ENCODE data around the gene KCP.
A peak's percentile ranks its signal among the peaks of the same experiment; 100 is the strongest.

Gene KCP

DNA sequence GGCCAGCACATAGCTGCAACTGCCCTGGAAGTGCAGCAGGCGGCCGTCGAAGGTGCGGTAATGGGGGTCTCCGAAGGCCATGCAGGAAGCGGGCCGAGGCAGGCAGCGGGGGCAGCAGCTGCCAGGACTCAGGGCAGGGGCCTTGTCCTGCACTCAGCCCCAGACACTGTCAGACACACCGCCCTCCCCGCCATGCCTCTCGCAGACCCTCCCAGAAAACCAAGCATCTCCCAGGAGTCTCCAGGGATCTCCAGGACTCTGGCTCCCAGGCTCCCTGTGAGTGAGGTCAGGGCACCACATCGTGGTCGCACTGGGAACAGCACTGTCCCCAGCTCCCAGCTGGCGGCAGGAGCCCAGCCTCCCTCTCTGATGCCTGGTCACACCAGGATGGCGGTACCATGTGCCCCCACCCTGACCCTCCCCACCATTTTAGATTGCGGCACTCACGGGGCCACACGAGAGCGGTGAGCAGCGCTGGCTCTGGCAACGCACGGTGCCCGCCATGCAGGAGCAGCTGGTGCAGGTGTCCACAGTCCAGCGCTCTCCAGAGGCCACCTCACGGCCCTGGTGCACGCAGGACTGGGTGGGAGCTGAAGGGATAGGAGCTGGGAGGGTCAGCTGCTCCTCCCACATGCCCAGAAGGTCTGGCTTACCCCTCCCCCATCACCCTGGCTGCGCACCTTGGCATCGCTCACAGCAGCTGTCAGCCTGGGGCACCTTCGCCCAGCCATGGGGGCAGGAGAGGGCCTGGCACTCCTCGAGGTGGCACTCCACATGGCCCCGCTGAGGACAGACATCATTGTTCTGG, 30.4 kb downstream of the KCP start:
- H3K36me3 Mint-ChIP-seq, result no peaks in the 10 kb centered on the region
- no peaks in the 10 kb centered on the region for H3K9me3 Mint-ChIP-seq
- DNase-seq (ENCODE audit: low spot score in 2 of 2), result no peak
- no peak overlapping the region for H3K27ac Mint-ChIP-seq
- no peak for ATAC-seq
- H3K4me1 Mint-ChIP-seq, result peaks cover 13% of the 10 kb centered on the region
- no peak overlapping the region for H3K4me3 Mint-ChIP-seq

- H3K9me3 Mint-ChIP-seq, result no peaks in the 10 kb centered on the region
- DNase-seq (ENCODE audit: low spot score in 2 of 2) (no peak), ATAC-seq (no peak)
- no peak overlapping the region for H3K27ac Mint-ChIP-seq
- peaks cover 12% of the 10 kb centered on the region for H3K4me1 Mint-ChIP-seq
- no peaks in the 10 kb centered on the region for H3K36me3 Mint-ChIP-seq
- H3K4me3 Mint-ChIP-seq, result no peak overlapping the region
Observed at GRCh38 chr7:128879461-128879938, 31.0 kb downstream of the KCP start.

GRCh38 chr7:128878226-128879105, 32.0 kb downstream of the KCP start:
- H3K4me1 Mint-ChIP-seq, result peaks cover 2% of the 10 kb centered on the region
- no peak overlapping the region for H3K27ac Mint-ChIP-seq
- H3K9me3 Mint-ChIP-seq, result no peaks in the 10 kb centered on the region
- DNase-seq (ENCODE audit: low spot score in 2 of 2) (no peak), ATAC-seq (no peak)
- H3K36me3 Mint-ChIP-seq, result no peaks in the 10 kb centered on the region
- no peak overlapping the region for H3K4me3 Mint-ChIP-seq

DNA sequence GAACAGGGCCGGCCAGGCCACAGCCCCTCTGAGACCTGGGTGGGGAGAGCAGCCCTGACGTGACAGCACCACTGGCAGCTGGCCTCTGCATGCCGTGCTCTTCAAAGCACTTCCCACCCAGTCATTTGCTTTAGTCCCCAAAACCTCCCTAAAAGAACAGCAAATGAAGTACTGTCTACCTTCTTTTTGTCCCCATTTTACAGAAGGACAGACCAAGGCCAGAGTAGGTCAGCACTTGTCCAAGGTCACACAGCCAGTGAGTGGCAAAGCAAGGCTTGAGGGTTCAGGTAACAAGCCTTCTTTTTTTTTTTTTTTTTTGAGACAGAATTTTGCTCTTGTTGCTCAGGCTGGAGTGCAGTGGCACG, 32.8 kb downstream of the KCP start:
- Mint-ChIP-seq H3K27ac (no peak overlapping the region), H3K4me1 (no peaks in the 10 kb centered on the region), H3K4me3 (no peak overlapping the region), H3K36me3 (no peaks in the 10 kb centered on the region), H3K9me3 (no peaks in the 10 kb centered on the region)
- no peak for ATAC-seq
- DNase-seq (ENCODE audit: low spot score in 2 of 2), result no peak

- DNase-seq (ENCODE audit: low spot score in 2 of 2), result no peak
- Mint-ChIP-seq H3K27ac (no peak overlapping the region), H3K9me3 (no peaks in the 10 kb centered on the region), H3K4me1 (no peaks in the 10 kb centered on the region), H3K4me3 (no peak overlapping the region), H3K36me3 (no peaks in the 10 kb centered on the region)
- no peak for ATAC-seq
Observed at GRCh38 chr7:128876978-128877755, 33.3 kb downstream of the KCP start.

DNA sequence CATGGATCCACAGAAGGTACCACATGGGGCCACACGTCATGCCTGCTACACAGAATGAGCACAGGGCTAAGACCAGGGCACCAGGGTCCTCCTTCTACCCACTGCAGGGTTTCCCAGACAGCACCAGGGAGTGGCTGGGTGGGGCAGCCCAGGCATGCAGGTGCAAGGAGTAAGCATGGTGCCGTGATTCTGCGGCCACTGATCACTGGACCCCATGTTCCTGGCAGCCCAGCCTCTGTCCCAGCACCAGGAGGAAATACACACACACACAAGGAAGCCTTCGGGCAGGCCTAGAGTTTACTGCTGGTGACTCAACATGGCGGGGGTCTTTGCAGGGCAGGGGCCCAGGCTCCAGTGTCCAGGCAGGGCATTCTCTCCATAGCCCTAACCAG, 33.9 kb downstream of the KCP start:
- no peaks in the 10 kb centered on the region for H3K9me3 Mint-ChIP-seq
- DNase-seq (ENCODE audit: low spot score in 2 of 2), result no peak
- H3K4me3 Mint-ChIP-seq, result no peak overlapping the region
- ATAC-seq, result no peak
- H3K4me1 Mint-ChIP-seq, result no peaks in the 10 kb centered on the region
- no peaks in the 10 kb centered on the region for H3K36me3 Mint-ChIP-seq
- H3K27ac Mint-ChIP-seq, result no peak overlapping the region

DNA sequence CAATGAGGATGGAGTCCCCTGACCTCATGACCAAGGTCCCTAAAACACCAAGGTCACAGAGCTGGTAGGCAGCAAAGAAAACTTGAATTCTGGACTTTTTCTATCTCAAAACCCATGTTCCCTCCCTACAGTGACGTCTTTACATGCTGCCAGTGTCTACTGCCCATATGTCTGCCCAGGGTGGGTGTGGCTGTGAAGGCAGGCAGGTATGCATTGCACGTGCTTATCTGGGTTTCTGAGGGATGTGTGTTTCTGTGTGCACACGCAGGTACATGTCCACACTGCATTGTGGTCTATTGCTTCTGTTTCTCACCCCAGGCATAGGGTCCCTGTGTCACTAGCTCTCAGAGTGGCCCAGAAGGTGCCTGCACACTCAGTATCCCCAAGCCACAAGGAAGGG, 34.4 kb downstream of the KCP start:
- Mint-ChIP-seq H3K27ac (no peak overlapping the region), H3K9me3 (no peaks in the 10 kb centered on the region), H3K4me3 (no peak overlapping the region), H3K4me1 (no peaks in the 10 kb centered on the region), H3K36me3 (no peaks in the 10 kb centered on the region)
- ATAC-seq (no peak), DNase-seq (ENCODE audit: low spot score in 2 of 2) (no peak)

- no peak overlapping the region for H3K27ac Mint-ChIP-seq
- no peaks in the 10 kb centered on the region for H3K9me3 Mint-ChIP-seq
- no peaks in the 10 kb centered on the region for H3K36me3 Mint-ChIP-seq
- DNase-seq (ENCODE audit: low spot score in 2 of 2), result no peak
- H3K4me1 Mint-ChIP-seq, result peaks cover under 1% of the 10 kb centered on the region
- no peak overlapping the region for H3K4me3 Mint-ChIP-seq
- ATAC-seq, result no peak
Observed at GRCh38 chr7:128875523-128875948, 35.0 kb downstream of the KCP start.

DNA sequence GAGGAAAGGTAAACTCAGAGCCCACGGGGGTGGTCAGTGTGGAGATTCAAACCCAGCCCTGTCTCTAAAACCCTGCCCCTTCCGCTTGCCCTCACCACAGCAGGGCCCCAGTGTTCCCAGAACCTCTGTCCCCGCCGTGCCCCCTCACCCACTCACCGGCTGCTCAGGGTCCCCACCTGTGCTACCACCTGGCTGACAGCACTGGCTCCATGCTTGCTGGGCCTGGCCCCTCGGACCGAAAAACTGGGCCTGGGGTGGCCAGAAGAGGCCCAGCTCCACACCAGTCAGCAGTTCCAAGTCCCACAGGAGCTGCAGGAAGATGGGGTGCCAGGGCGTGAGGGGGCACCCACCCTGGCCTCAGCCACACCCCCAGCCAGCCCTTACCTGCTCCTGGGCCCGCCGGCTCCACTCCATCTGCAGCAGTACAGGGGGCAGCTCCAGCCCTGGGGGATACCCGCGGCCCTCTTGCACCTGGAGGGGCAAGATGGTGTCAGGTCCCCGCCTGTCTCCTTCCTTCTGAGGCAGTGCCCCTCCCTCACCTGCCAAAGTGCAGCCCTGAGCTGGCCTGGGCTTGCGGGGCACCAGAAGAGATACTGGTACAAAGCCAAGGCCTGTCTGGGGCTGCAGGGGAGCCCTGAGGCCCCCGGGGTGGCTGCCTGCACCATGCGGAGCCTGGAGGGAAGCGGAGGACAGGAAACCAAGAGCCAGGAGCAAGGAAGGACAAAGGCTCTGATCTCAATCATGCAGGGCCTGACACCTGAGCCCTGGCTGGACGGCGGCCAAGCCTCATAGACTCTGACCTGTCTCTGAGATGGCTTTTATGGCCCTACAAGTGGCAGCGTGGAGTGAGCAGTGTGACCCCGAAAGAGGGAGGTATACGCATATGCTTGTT, 36.1 kb downstream of the KCP start:
- Mint-ChIP-seq H3K4me1 (peaks cover 7% of the 10 kb centered on the region), H3K4me3 (no peak overlapping the region), H3K36me3 (no peaks in the 10 kb centered on the region), H3K9me3 (no peaks in the 10 kb centered on the region), H3K27ac (no peak overlapping the region)
- ATAC-seq, result no peak
- no peak for DNase-seq (ENCODE audit: low spot score in 2 of 2)

GRCh38 chr7:128873234-128873633, 37.3 kb downstream of the KCP start:
- peaks cover 7% of the 10 kb centered on the region for H3K4me1 Mint-ChIP-seq
- H3K4me3 Mint-ChIP-seq, result no peak overlapping the region
- no peak for ATAC-seq
- H3K36me3 Mint-ChIP-seq, result no peaks in the 10 kb centered on the region
- H3K27ac Mint-ChIP-seq, result no peak overlapping the region
- no peaks in the 10 kb centered on the region for H3K9me3 Mint-ChIP-seq
- DNase-seq (ENCODE audit: low spot score in 2 of 2), result no peak

DNA sequence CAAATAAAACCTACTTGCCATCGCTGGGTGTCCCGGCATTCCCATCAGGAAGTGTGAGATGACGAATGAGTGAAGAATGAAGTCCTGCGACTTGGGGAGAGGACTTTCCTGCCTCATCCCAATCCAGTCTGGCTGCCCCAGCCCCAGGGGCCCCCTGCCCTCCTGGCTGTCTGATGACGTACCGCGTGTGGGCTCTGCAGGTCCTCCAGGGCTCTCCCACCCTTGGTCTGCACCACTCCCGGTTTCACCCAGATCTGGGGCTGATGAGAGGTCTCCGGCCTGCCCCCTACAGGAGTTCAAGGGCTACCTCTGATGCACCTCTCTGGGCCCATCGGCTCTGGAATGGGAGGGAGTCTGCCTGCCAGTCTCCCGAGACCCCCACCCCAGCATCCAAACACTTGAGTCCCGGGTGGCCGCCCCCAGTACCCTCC, 38.1 kb downstream of the KCP start:
- DNase-seq (ENCODE audit: low spot score in 2 of 2), result no peak
- Mint-ChIP-seq H3K4me1 (peaks cover 7% of the 10 kb centered on the region), H3K36me3 (no peaks in the 10 kb centered on the region), H3K4me3 (no peak overlapping the region), H3K27ac (no peak overlapping the region), H3K9me3 (no peaks in the 10 kb centered on the region)
- no peak for ATAC-seq

GRCh38 chr7:128871050-128871449, 39.5 kb downstream of the KCP start:
- Mint-ChIP-seq H3K4me3 (peak overlapping the region; percentile 68), H3K27ac (no peak overlapping the region)

DNA sequence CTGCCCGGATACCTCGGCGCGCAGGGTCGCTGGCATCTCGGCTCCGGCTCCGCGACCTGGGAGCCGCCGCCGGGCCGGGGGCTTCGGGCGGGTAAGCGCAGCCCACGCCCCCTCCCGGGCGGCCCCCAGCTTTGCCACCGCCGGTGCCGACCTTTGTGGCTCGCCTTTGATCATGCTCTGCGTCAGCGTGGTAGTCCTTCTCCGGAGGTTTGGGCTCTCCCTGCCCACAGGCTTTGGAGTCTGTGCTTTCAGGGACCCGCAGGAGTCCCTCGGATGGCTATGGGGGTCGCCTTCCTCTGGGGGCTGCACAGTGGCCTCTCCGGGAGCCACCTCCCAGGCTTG, 40.6 kb downstream of the KCP start:
- peak; percentile 19 for ATAC-seq
- peaks cover 18% of the 10 kb centered on the region for H3K4me1 Mint-ChIP-seq
- DNase-seq (ENCODE audit: low spot score in 2 of 2), result no peak
- H3K9me3 Mint-ChIP-seq, result no peaks in the 10 kb centered on the region
- peak overlapping the region; percentile 77 for H3K27ac Mint-ChIP-seq
- peaks cover 13% of the 10 kb centered on the region for H3K36me3 Mint-ChIP-seq
- H3K4me3 Mint-ChIP-seq, result peak overlapping the region; percentile 68

More at GRCh38 chr7:128871050-128871449, 39.5 kb downstream of the KCP start:
- DNase-seq (ENCODE audit: low spot score in 2 of 2) (no peak), ATAC-seq (no peak)
- Mint-ChIP-seq H3K9me3 (no peaks in the 10 kb centered on the region), H3K4me1 (peaks cover 7% of the 10 kb centered on the region), H3K36me3 (peaks cover 2% of the 10 kb centered on the region)

- Mint-ChIP-seq H3K4me1 (peaks cover 21% of the 10 kb centered on the region), H3K9me3 (no peaks in the 10 kb centered on the region), H3K36me3 (peaks cover 15% of the 10 kb centered on the region), H3K4me3 (peak overlapping the region; percentile 68), H3K27ac (no peak overlapping the region)
- peak; percentile 85 for ATAC-seq
- peak; percentile 40 to 80 for DNase-seq (ENCODE audit: low spot score in 2 of 2)
Observed at GRCh38 chr7:128869138-128869943, 41.2 kb downstream of the KCP start.

Measured in stimulated activated effector memory CD8-positive, alpha-beta T cell treated with anti-CD3 and anti-CD28 coated beads, Interleukin-12 subunit alpha, Interleukin-12 subunit beta, amount 100 ng/mL, for 72 hours (primary cell).